Skeletal muscle satellite cell (primary cell): ENCODE data around the gene IMPDH2.

ENCODE experiments used
- H3K27me3 ChIP-seq: 2 replicates; pipeline ENCODE4 v1.7.0; 2013; ENCODE audit warnings: low read length; ENCODE audit not compliant: control insufficient read depth, insufficient read depth
- H3K36me3 ChIP-seq: 2 replicates; pipeline ENCODE4 v1.7.0; 2013; ENCODE audit warnings: mild to moderate bottlenecking, control low read depth, low read length; ENCODE audit not compliant: insufficient read depth
- H3K4me1 ChIP-seq: 2 replicates; pipeline ENCODE4 v1.7.0; 2013; ENCODE audit warnings: low read length; ENCODE audit not compliant: control insufficient read depth, insufficient read depth
- H3K4me2 ChIP-seq: 2 replicates; pipeline ENCODE4 v1.7.0; 2013; ENCODE audit warnings: mild to moderate bottlenecking, low read length
- H3K4me3 ChIP-seq: 2 replicates; pipeline ENCODE4 v1.7.0; 2013; ENCODE audit warnings: low read length
- H3K9ac ChIP-seq: 2 replicates; pipeline ENCODE4 v1.7.0; 2013; ENCODE audit warnings: mild to moderate bottlenecking, low read depth, low read length, moderate library complexity
- H3K9me3 ChIP-seq: replicated peaks from 2 replicates; pipeline ENCODE4 v1.7.0; 2013; ENCODE audit warnings: mild to moderate bottlenecking, control low read depth, low read length

The IMPDH2 gene

DNA sequence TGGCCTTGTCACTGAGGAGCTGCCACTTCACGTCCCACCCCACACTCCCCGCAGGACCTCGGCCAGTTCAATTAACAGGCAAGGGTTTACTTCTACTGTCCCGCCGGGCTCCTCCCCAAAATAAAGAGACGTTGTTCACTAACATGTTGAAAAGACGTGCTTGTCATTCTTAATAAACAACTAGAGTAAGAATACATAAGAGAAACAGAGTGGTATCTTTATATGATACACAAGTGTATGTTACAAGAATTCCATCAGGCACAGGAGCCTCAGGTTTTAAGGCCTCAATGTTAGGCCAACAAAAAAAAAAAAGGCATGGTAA, 326 bp upstream of the IMPDH2 start:
- Histone ChIP-seq H3K4me1 (peaks cover 37% of the 10 kb centered on the region), H3K4me3 (peak overlapping the region; percentile 34), H3K36me3 (peaks cover 75% of the 10 kb centered on the region), H3K9ac (peak overlapping the region; percentile 90), H3K27me3 (no peaks in the 10 kb centered on the region), H3K9me3 (no peaks in the 10 kb centered on the region), H3K4me2 (peak overlapping the region; percentile 95)

DNA sequence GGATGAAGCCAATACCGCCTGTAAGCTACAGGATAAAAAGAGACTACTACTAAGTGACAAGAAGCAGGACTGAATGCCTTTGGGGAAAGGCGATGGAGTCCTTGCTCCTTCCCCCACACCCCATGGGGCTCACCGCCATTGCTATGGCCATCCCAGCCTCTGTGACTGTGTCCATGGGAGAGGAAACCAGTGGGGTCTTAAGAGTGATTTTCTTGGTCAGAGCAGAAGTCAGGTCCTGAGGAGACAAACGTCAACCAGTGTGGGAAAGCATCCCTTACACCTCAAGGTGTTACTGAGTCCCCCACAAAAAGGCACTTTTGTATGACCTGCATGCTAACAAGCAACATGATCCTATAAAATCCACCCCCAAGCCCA, 913 bp downstream of the IMPDH2 start:
- Histone ChIP-seq H3K9ac (peak overlapping the region; percentile 90), H3K9me3 (no peaks in the 10 kb centered on the region), H3K4me2 (peak overlapping the region; percentile 95), H3K27me3 (no peaks in the 10 kb centered on the region), H3K4me3 (peak overlapping the region; percentile 78), H3K36me3 (peaks cover 78% of the 10 kb centered on the region), H3K4me1 (peaks cover 39% of the 10 kb centered on the region)

DNA sequence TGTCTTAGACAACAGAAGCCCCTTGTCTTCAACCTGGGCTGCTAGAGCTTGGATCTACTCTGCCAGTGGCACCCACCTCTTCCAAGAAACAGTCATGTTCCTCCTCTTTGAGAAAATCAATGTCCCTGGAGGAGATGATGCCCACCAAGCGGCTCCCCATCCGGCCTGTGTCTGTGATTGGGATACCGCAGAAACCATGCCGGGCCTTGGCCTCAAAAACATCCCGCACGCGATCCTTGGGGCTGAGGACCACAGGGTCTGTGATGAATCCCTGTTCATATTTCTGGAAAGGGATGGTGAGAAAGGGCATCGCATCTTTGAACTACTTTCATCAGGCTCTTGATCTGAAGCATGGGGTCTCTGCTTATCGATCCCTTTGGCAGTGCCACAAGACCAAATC, 1.6 kb downstream of the IMPDH2 start:
- Histone ChIP-seq H3K36me3 (peaks cover 78% of the 10 kb centered on the region), H3K4me1 (peaks cover 40% of the 10 kb centered on the region), H3K4me3 (no peak overlapping the region), H3K9me3 (no peaks in the 10 kb centered on the region), H3K27me3 (no peaks in the 10 kb centered on the region), H3K9ac (no peak overlapping the region), H3K4me2 (peak overlapping the region; percentile 95)

DNA sequence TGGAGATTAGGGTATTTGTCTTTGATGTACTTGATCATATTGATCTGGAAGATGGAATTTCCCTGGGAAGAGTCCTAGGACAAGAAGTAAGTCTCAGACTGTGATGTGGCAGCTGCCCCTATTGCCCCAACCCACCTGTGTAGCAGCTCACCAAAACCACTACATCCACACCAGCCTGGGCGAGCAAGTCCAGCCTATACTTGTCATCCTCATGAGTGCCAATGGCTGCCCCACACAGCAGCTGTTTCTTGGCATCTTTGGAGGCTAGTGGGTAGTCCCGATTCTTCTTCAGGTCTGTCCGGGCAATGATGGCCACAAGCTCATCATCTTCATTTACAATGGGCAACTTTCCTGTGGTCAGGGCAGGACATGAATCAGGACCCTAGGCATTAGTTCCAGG, 2.7 kb downstream of the IMPDH2 start:
- no peak overlapping the region for H3K4me2 ChIP-seq
- peaks cover 69% of the 10 kb centered on the region for H3K36me3 ChIP-seq
- H3K9me3 ChIP-seq = no peaks in the 10 kb centered on the region
- H3K27me3 ChIP-seq = no peaks in the 10 kb centered on the region
- no peak overlapping the region for H3K9ac ChIP-seq
- peaks cover 41% of the 10 kb centered on the region for H3K4me1 ChIP-seq
- H3K4me3 ChIP-seq = no peak overlapping the region

DNA sequence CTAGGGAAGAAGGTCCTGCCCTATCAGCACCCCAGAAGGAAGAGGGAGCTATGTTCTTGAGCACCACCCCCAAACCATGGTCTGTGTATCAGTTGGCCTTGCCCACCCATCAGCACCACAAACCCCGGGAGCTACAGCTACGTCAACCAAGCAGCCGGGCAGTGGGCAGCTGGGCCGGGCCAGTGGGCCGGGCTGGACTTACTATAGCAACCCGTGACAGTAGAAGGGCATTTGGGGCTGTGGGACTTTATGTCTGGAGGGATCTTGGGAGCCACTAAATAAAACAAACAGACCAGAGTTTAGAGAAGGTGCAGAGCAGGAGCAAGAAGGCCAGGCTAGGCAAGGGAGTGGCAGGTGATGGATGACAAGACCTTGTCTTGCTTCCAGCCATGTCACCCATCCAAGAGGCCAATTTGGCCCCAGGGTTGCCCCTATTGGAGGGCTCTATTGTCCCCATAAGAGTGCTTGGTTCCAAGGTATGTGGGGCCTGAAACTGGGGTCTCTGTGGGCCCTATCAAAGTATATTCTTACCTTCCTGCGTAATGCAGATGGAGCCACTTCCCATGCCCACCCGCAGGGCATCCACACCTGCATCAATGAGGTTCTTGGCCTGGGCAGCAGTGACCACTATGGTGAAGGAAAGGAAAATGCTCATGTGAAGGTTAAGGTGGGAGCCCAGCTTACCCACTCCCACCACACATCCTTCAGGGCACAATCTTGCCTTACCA, 3.2 kb downstream of the IMPDH2 start:
- Histone ChIP-seq H3K27me3 (no peaks in the 10 kb centered on the region), H3K4me1 (peaks cover 41% of the 10 kb centered on the region), H3K4me2 (no peak overlapping the region), H3K9me3 (no peaks in the 10 kb centered on the region), H3K36me3 (peaks cover 64% of the 10 kb centered on the region), H3K9ac (no peak overlapping the region), H3K4me3 (no peak overlapping the region)

DNA sequence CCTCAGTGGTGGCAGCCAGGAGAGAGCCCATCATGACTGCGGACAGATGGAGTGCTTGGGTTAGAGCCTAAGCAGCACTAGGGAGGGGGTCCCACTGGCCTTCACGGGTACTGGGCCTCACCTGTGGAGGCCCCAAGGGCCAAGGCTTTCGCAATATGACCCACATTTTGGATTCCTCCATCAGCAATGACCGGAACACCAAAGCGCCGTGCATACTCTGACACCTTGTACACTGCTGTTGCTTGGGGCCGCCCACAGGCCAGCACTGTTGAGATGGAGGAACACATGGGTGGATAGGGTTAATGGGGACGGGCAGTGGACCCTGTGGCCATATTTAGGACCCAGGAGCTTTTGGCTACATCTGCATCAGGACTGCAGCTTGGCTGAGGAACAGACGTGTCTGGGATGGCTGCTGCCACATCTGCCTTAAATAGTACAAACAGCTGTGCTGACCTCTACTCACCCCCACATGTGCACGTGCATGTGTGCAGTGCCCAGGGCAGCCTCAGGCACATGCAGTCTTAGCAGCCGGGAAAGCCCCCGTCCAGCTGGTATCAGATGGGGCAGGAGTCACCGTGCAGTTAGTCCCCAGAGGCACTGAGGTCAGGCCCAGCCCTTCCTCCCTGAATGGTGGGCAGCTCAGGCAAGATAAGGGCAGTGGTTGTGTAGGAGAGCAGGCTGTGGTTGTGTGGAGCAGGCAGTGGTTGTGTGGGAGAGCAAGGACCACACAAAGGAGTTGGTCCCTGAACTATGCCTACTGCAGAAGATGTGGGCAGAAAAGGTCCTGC, 4.0 kb downstream of the IMPDH2 start:
- no peak overlapping the region for H3K9ac ChIP-seq
- peaks cover 58% of the 10 kb centered on the region for H3K36me3 ChIP-seq

DNA sequence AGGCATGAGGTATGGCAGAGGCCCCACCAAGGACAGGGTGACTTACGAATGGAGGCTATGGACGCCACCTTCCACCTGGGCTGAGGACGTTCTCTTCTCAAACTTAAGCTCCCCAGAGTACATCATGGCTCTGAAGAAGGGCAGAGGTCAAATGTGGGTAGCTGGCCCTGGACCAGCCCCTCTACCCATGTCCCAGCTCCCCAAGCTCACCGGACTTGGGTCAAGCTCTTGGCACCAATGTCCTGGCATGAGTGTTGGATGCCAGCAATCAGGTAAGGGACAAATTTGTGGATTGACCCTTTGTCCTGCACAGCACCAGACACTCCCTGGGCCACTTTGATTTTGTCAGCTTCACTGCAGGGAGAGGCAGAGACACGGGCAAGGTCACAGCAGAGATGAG, 4.7 kb downstream of the IMPDH2 start:
- no peaks in the 10 kb centered on the region for H3K27me3 ChIP-seq
- no peak overlapping the region for H3K9ac ChIP-seq
- H3K4me2 ChIP-seq = no peak overlapping the region
- no peak overlapping the region for H3K4me3 ChIP-seq
- H3K36me3 ChIP-seq = peaks cover 53% of the 10 kb centered on the region
- H3K4me1 ChIP-seq = peaks cover 48% of the 10 kb centered on the region
- H3K9me3 ChIP-seq = no peaks in the 10 kb centered on the region

More for the DNA sequence above, 4.0 kb downstream of the IMPDH2 start:
- no peaks in the 10 kb centered on the region for H3K27me3 ChIP-seq
- no peaks in the 10 kb centered on the region for H3K9me3 ChIP-seq
- peaks cover 43% of the 10 kb centered on the region for H3K4me1 ChIP-seq
- no peak overlapping the region for H3K4me2 ChIP-seq
- H3K4me3 ChIP-seq = no peak overlapping the region

DNA sequence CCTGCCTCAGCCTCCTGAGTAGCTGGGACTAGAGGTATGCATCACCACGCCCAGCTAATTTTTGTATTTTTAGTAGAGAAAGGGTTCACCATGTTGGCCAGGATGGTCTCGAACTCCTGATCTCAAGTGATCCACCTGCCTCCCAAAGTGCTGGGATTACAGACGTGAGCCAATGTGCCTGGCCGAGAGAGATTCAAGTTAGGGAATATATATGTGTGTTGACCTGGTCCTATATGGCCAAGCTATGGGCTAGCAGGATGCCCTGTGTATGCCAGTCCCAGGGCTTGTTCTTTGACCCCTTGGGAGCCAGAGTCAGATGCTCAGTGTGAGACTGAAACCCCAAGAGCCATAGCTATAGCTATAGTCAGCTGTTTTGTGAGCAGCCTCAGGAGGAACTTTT, 5.4 kb downstream of the IMPDH2 start:
- peaks cover 46% of the 10 kb centered on the region for H3K4me1 ChIP-seq

DNA sequence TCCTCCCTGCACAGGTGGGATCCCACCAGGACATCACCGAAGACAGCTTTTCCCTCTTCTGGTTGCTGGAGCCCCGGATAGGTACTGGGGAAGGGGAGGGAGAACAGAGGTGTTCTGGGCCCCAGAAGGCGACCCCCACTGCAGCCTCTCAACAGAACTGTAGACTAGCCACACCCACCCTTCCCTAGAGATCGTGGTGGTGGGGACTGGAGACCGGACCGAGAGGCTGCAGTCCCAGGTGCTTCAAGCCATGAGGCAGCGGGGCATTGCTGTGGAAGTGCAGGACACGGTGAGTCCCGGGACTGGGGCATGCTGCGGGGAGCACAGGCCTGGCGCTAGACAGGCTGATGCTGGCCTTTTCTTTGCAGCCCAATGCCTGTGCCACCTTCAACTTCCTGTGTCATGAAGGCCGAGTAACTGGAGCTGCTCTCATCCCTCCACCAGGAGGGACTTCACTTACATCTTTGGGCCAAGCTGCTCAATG, 6.5 kb downstream of the IMPDH2 start:
- Histone ChIP-seq H3K4me3 (peak overlapping the region; percentile 95), H3K36me3 (peaks cover 51% of the 10 kb centered on the region), H3K27me3 (no peaks in the 10 kb centered on the region), H3K9ac (peak overlapping the region; percentile 97), H3K4me2 (peak overlapping the region; percentile 97), H3K9me3 (no peaks in the 10 kb centered on the region), H3K4me1 (peaks cover 40% of the 10 kb centered on the region)

More for the DNA sequence above, 5.4 kb downstream of the IMPDH2 start:
- no peaks in the 10 kb centered on the region for H3K27me3 ChIP-seq
- H3K36me3 ChIP-seq = peaks cover 53% of the 10 kb centered on the region
- H3K9ac ChIP-seq = no peak overlapping the region
- no peaks in the 10 kb centered on the region for H3K9me3 ChIP-seq
- H3K4me2 ChIP-seq = no peak overlapping the region
- H3K4me3 ChIP-seq = no peak overlapping the region

DNA sequence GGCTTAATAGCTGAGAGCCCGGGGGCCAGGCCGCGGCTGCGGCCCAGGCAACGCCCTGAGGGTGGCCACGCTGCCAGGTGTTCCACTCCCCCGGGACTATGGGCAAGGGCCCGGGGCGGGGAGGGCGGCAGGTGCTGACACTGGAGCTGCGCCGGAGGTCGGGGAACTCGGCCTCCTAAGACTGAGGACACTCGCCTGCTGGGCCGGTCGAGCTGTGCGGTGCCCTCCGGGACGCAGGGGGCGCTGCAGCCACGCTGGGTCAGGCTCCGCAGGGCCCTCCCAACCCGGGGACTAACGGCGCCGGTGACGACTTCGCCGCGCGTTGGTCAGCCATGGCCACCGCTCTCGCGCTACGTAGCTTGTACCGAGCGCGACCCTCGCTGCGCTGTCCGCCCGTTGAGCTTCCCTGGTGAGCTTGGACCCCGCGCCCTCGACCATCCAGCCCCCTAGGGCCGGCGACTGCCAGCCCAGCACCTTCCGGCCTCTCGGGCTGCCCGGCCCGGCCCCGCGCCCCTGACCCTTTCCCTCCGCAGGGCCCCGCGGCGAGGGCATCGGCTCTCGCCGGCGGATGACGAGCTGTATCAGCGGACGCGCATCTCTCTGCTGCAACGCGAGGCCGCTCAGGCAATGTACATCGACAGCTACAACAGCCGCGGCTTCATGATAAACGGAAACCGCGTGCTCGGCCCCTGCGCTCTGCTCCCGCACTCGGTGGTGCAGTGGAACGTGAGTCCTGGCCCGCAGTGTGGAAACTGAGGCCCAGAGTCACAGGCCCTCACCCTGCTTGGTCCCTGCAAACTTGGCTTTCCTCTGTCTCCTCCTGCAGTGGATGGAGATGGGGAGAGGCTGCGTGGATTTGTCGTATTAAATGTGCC, 7.1 kb downstream of the IMPDH2 start, which contains the start of gene NDUFAF3:
NDUFAF3 (plus strand) TSS at position 309 of the 875 bp plus-strand sequence; CDS start at position 333, 24 bp downstream.
- peak within 1 kb of the TSS; percentile 95 for H3K4me3 ChIP-seq
- peak within 1 kb of the TSS; percentile 97 for H3K9ac ChIP-seq
- peaks cover 44% of the 10 kb centered on the region for H3K36me3 ChIP-seq
- peaks cover 41% of the 10 kb centered on the region for H3K4me1 ChIP-seq
- peak within 1 kb of the TSS; percentile 97 for H3K4me2 ChIP-seq
- no peaks in the 10 kb centered on the region for H3K27me3 ChIP-seq
- H3K9me3 ChIP-seq = no peaks in the 10 kb centered on the region

DNA sequence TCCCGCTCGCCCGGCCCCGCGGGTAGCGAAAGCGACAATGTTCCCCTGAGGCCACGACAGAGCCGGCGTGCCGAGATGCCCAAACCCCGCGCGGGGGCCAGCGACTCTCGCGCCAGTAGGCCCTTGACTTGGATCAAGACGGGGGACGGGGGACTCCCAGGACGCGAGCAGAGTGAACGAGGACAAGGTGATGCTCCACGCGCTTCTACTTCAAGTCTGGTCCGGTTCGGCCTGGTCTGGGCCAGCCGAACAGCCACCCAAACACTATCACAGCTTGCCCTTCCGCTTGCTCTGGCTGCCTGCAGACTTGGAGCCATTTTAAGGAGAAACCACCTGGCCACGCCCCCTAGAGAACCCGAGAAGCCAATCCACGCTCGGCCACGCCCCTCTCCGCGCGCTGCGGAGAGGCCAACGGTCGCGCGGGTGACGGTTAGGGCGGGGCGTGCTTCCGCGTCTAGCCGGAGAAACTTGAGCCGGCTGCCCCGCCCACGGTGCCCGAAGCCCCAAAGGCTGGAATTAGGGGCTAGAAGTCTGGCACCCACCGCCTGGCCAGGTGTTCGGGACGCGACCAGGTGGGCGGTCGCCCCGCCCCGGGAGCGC, 7.9 kb downstream of the IMPDH2 start:
- H3K36me3 ChIP-seq = peaks cover 40% of the 10 kb centered on the region
- no peaks in the 10 kb centered on the region for H3K27me3 ChIP-seq
- peak overlapping the region; percentile 97 for H3K9ac ChIP-seq
- peak overlapping the region; percentile 97 for H3K4me2 ChIP-seq
- no peaks in the 10 kb centered on the region for H3K9me3 ChIP-seq
- peak overlapping the region; percentile 95 for H3K4me3 ChIP-seq
- peaks cover 41% of the 10 kb centered on the region for H3K4me1 ChIP-seq
